Endothelial cell (in vitro differentiated cells): ENCODE measurements around the gene MAGEA3. TPM values are rescaled to one million over a fixed set of nuclear protein-coding genes. Genes with fewer than 3 reads are reported as not detected.
"Not testable (repeated sequence)": the region's sequence is repeated elsewhere in the genome, so short reads cannot be mapped to it uniquely, and the experiment has no call there.

Experiments used
- DNase-seq: peaks from one replicate; pipeline ENCODE4 v3.0.0; 2021; ENCODE audit warnings: low spot score
- H3K27ac Mint-ChIP-seq: one replicate; pipeline ENCODE4 v1.8.0; 2021; ENCODE audit warnings: mixed read lengths, inconsistent platforms; ENCODE audit not compliant: unreplicated experiment
- H3K27me3 Mint-ChIP-seq: one replicate; pipeline ENCODE4 v1.8.0; 2021; ENCODE audit warnings: mild to moderate bottlenecking, moderate library complexity, mixed read lengths, inconsistent platforms; ENCODE audit not compliant: unreplicated experiment
- H3K36me3 Mint-ChIP-seq: one replicate; pipeline ENCODE4 v1.8.0; 2021; ENCODE audit warnings: mild to moderate bottlenecking, low read depth, mixed read lengths, inconsistent platforms; ENCODE audit not compliant: unreplicated experiment
- H3K4me1 Mint-ChIP-seq: one replicate; pipeline ENCODE4 v1.8.0; 2021; ENCODE audit warnings: mild to moderate bottlenecking, mixed read lengths, inconsistent platforms; ENCODE audit not compliant: unreplicated experiment
- H3K4me3 Mint-ChIP-seq: one replicate; pipeline ENCODE4 v1.8.0; 2021; ENCODE audit warnings: mild to moderate bottlenecking, mixed read lengths, inconsistent platforms; ENCODE audit not compliant: unreplicated experiment
- H3K9me3 Mint-ChIP-seq: one replicate; pipeline ENCODE4 v1.8.0; 2021; ENCODE audit warnings: mixed read lengths, inconsistent platforms; ENCODE audit not compliant: unreplicated experiment
- CTCF ChIP-seq: fragments of 200-600 bp; sonication (generic); IDR thresholded peaks from one replicate; pipeline ENCODE4 v1.5.0; 2021; ENCODE audit warnings: antibody characterized with exemption; ENCODE audit not compliant: unreplicated experiment
- total RNA-seq: library from RNA; stranded (reverse); fragmentation: NEBNext Ultra II Directional; extraction: Animal tissue kit (Norgen Biotek cat#: 25700); gene quantifications from one replicate; pipeline ENCODE4 v1.2.1, GENCODE V29; 2021; ENCODE audit not compliant: unreplicated experiment

Gene MAGEA3
- total RNA-seq, 1 donor from 2014 or later = not detected

- H3K36me3 Mint-ChIP-seq, H3K4me1 Mint-ChIP-seq, H3K27ac Mint-ChIP-seq, H3K27me3 Mint-ChIP-seq, DNase-seq, H3K9me3 Mint-ChIP-seq, H3K4me3 Mint-ChIP-seq: not testable (repeated sequence)
These were observed 15.5 kb downstream of the MAGEA3 start, which contains the start of gene MAGEA2B for GRCh38 chrX:152713815-152714787. Gene MAGEA2B, plus strand, starts transcription at chrX:152714628. Its CDS starts 2,479 bp downstream, at chrX:152717107.

GRCh38 chrX:152725409-152725808 is 26.8 kb downstream of the MAGEA3 start:
- no peak for DNase-seq
- Mint-ChIP-seq H3K36me3 (no peaks in the 10 kb centered on the region), H3K27ac (no peak overlapping the region), H3K27me3 (no peaks in the 10 kb centered on the region), H3K9me3 (no peaks in the 10 kb centered on the region), H3K4me1 (no peaks in the 10 kb centered on the region), H3K4me3 (no peak overlapping the region)
- no peak for TF ChIP-seq CTCF

- DNase-seq = no peak
- H3K36me3 Mint-ChIP-seq = no peaks in the 10 kb centered on the region
- H3K4me1 Mint-ChIP-seq = no peaks in the 10 kb centered on the region
- TF ChIP-seq CTCF = no peak
- H3K4me3 Mint-ChIP-seq = peak within 1 kb of the TSS; percentile 31
- peaks cover 2% of the 10 kb centered on the region for H3K27me3 Mint-ChIP-seq
- no peak within 1 kb of the TSS for H3K27ac Mint-ChIP-seq
- no peaks in the 10 kb centered on the region for H3K9me3 Mint-ChIP-seq
These were observed 34.8 kb downstream of the MAGEA3 start, which contains the start of the genes CSAG1 and MAGEA12 for GRCh38 chrX:152733261-152733975. Gene CSAG1, minus strand, starts transcription at chrX:152733721. Its CDS starts 1,261 bp downstream, at chrX:152732460. Gene MAGEA12, plus strand, starts transcription at chrX:152733757. Its CDS starts 2,405 bp downstream, at chrX:152736162.

GRCh38 chrX:152734143-152734858 is 35.7 kb downstream of the MAGEA3 start:
- not testable (repeated sequence) for H3K4me1 Mint-ChIP-seq, H3K4me3 Mint-ChIP-seq, H3K9me3 Mint-ChIP-seq

GRCh38 chrX:152735101-152735500 is 36.5 kb downstream of the MAGEA3 start:
- Mint-ChIP-seq H3K27ac (no peak overlapping the region), H3K27me3 (peaks cover 2% of the 10 kb centered on the region)

More at GRCh38 chrX:152734143-152734858, 35.7 kb downstream of the MAGEA3 start:
- H3K36me3 Mint-ChIP-seq, H3K27ac Mint-ChIP-seq, DNase-seq, H3K27me3 Mint-ChIP-seq: not testable (repeated sequence)

More at GRCh38 chrX:152735101-152735500, 36.5 kb downstream of the MAGEA3 start:
- no peaks in the 10 kb centered on the region for H3K36me3 Mint-ChIP-seq
- no peak overlapping the region for H3K4me3 Mint-ChIP-seq
- no peaks in the 10 kb centered on the region for H3K4me1 Mint-ChIP-seq
- no peak for TF ChIP-seq CTCF
- no peaks in the 10 kb centered on the region for H3K9me3 Mint-ChIP-seq
- DNase-seq = no peak
